Lower leg skin (tissue), 3 donors: Measurements from ENCODE around the gene COG5.

Source experiments
- POLR2A ChIP-seq, 2 donors: fragments of 450-650 bp; IDR thresholded peaks; one replicate each; pipeline ENCODE4 v1.6.1; 2016 to 2017; ENCODE audit warnings: antibody characterized with exemption in 2 of 2, mild to moderate bottlenecking in 1 of 2, moderate library complexity in 1 of 2
- TF ChIP-seq, protein P1 (sequence below), 3 donors: fragments of 450-650 bp; IDR thresholded peaks; one replicate each; pipeline ENCODE4 v1.5.1; 2016; ENCODE audit warnings: antibody characterized with exemption in 3 of 3, mild to moderate bottlenecking in 3 of 3, moderate library complexity in 2 of 3

DNA sequence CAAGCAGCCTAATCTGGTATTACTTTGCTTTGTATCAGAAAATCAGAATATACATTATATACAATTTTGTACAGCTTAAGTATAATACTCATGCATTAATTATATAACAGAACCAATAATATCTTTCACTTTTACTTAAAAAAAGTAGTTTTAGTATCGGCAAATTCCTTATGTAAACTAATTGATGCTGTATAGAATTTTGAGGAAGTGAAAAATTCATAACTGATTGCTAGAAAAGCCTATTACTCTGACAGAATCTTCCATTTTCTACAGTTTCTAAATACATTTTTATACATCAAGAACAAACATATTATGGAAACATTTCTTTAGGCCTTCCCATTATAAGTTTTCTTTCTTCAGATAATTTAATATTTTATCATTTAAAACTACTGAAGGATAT lies 217.8 kb downstream of the COG5 start:
- TF ChIP-seq, protein P1, sequence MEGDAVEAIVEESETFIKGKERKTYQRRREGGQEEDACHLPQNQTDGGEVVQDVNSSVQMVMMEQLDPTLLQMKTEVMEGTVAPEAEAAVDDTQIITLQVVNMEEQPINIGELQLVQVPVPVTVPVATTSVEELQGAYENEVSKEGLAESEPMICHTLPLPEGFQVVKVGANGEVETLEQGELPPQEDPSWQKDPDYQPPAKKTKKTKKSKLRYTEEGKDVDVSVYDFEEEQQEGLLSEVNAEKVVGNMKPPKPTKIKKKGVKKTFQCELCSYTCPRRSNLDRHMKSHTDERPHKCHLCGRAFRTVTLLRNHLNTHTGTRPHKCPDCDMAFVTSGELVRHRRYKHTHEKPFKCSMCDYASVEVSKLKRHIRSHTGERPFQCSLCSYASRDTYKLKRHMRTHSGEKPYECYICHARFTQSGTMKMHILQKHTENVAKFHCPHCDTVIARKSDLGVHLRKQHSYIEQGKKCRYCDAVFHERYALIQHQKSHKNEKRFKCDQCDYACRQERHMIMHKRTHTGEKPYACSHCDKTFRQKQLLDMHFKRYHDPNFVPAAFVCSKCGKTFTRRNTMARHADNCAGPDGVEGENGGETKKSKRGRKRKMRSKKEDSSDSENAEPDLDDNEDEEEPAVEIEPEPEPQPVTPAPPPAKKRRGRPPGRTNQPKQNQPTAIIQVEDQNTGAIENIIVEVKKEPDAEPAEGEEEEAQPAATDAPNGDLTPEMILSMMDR (IDR thresholded peaks at IDR 0.05), result no peak
- no peak for TF ChIP-seq POLR2A (IDR thresholded peaks at IDR 0.05)
